A549 (cell line): ENCODE results near the gene SP6.

Experiments
- CBX2 ChIP-seq: fragments of 200-600 bp; sonication (generic); IDR thresholded peaks from 2 replicates; pipeline ENCODE4 v1.6.1; 2016; ENCODE audit warnings: low read depth, mild to moderate bottlenecking, borderline replicate concordance
- EHMT2 ChIP-seq: fragments of 200-600 bp; sonication (generic); IDR thresholded peaks from 2 replicates; pipeline ENCODE4 v1.6.1; 2016; ENCODE audit warnings: antibody characterized with exemption, low read depth, mild to moderate bottlenecking, moderate library complexity
- EP300 ChIP-seq, 2 experiments: fragments of >200 bp; sonication (Bioruptor Twin); formaldehyde crosslinking; IDR thresholded peaks; 2 replicates in 1 of 2; 3 replicates in 1 of 2; pipeline ENCODE4 v1.6.1; 2016 to 2017
- HOXA7 ChIP-seq: fragments of 250-450 bp; sonication (Bioruptor Pico); IDR thresholded peaks from 2 replicates; pipeline ENCODE4 v1.5.0; 2020; ENCODE audit warnings: mild to moderate bottlenecking, moderate library complexity
- POLR2A ChIP-seq: IDR thresholded peaks from 2 replicates; pipeline ENCODE4 v1.6.1; 2012; ENCODE audit warnings: mild to moderate bottlenecking, low read length
- RAD21 ChIP-seq, 2 experiments: fragments of >200 bp in 1 of 2; sonication (Bioruptor Twin) in 1 of 2; formaldehyde crosslinking in 1 of 2; IDR thresholded peaks in 1 of 2; conservative IDR thresholded peaks in 1 of 2; 2 replicates in 1 of 2; 3 replicates in 1 of 2; pipeline ENCODE4 v1.6.1; 2012 to 2018; ENCODE audit warnings: inconsistent platforms in 1 of 2
- RCOR1 ChIP-seq: fragments of 150-350 bp; IDR thresholded peaks from 2 replicates; pipeline ENCODE4 v1.6.1; 2014; ENCODE audit warnings: antibody characterized with exemption, low read length, low read depth
- ZC3H11A ChIP-seq: fragments of 450-650 bp; IDR thresholded peaks from 2 replicates; pipeline ENCODE4 v1.6.1; 2014; ENCODE audit warnings: antibody characterized with exemption, mild to moderate bottlenecking
- TF ChIP-seq, protein P1 (sequence below): fragments of >200 bp; sonication (Bioruptor Twin); formaldehyde crosslinking; IDR thresholded peaks from 3 replicates; pipeline ENCODE4 v1.5.1; 2016
- TF ChIP-seq, protein P2 (sequence below): fragments of 450-650 bp; IDR thresholded peaks from 2 replicates; pipeline ENCODE4 v1.6.1; 2014; ENCODE audit warnings: antibody characterized with exemption
- TF ChIP-seq, protein P3 (sequence below): fragments of 200-600 bp; sonication (generic); IDR thresholded peaks from 2 replicates; pipeline ENCODE4 v1.6.1; 2016; ENCODE audit warnings: antibody characterized with exemption, mild to moderate bottlenecking, moderate library complexity

- TF ChIP-seq EHMT2 (no peak), POLR2A (peak; percentile 12; the same call in 1 of the 2 replicates), HOXA7 (CRISPR knock-in tag) (no peak), ZC3H11A (no peak), CBX2 (no peak), RAD21 (conservative IDR thresholded peaks at IDR 0.05 in 1 of 2, IDR thresholded peaks at IDR 0.05 in 1 of 2) (no peak), EP300 (IDR thresholded peaks at IDR 0.05) (no peak), RCOR1 (no peak)
- TF ChIP-seq, protein P1, sequence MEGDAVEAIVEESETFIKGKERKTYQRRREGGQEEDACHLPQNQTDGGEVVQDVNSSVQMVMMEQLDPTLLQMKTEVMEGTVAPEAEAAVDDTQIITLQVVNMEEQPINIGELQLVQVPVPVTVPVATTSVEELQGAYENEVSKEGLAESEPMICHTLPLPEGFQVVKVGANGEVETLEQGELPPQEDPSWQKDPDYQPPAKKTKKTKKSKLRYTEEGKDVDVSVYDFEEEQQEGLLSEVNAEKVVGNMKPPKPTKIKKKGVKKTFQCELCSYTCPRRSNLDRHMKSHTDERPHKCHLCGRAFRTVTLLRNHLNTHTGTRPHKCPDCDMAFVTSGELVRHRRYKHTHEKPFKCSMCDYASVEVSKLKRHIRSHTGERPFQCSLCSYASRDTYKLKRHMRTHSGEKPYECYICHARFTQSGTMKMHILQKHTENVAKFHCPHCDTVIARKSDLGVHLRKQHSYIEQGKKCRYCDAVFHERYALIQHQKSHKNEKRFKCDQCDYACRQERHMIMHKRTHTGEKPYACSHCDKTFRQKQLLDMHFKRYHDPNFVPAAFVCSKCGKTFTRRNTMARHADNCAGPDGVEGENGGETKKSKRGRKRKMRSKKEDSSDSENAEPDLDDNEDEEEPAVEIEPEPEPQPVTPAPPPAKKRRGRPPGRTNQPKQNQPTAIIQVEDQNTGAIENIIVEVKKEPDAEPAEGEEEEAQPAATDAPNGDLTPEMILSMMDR = no peak
- TF ChIP-seq, protein P2, sequence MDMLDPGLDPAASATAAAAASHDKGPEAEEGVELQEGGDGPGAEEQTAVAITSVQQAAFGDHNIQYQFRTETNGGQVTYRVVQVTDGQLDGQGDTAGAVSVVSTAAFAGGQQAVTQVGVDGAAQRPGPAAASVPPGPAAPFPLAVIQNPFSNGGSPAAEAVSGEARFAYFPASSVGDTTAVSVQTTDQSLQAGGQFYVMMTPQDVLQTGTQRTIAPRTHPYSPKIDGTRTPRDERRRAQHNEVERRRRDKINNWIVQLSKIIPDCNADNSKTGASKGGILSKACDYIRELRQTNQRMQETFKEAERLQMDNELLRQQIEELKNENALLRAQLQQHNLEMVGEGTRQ = no peak
- TF ChIP-seq, protein P3, sequence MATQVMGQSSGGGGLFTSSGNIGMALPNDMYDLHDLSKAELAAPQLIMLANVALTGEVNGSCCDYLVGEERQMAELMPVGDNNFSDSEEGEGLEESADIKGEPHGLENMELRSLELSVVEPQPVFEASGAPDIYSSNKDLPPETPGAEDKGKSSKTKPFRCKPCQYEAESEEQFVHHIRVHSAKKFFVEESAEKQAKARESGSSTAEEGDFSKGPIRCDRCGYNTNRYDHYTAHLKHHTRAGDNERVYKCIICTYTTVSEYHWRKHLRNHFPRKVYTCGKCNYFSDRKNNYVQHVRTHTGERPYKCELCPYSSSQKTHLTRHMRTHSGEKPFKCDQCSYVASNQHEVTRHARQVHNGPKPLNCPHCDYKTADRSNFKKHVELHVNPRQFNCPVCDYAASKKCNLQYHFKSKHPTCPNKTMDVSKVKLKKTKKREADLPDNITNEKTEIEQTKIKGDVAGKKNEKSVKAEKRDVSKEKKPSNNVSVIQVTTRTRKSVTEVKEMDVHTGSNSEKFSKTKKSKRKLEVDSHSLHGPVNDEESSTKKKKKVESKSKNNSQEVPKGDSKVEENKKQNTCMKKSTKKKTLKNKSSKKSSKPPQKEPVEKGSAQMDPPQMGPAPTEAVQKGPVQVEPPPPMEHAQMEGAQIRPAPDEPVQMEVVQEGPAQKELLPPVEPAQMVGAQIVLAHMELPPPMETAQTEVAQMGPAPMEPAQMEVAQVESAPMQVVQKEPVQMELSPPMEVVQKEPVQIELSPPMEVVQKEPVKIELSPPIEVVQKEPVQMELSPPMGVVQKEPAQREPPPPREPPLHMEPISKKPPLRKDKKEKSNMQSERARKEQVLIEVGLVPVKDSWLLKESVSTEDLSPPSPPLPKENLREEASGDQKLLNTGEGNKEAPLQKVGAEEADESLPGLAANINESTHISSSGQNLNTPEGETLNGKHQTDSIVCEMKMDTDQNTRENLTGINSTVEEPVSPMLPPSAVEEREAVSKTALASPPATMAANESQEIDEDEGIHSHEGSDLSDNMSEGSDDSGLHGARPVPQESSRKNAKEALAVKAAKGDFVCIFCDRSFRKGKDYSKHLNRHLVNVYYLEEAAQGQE = no peak
These were observed 19.0 kb downstream of the SP6 start for GRCh38 chr17:47831934-47832327.
